C4-2B (cell line): ENCODE measurements around the gene COX7A1.

ENCODE experiments used
- CTCF ChIP-seq: fragments of 450-650 bp; conservative IDR thresholded peaks from 2 replicates; pipeline ENCODE4 v1.5.1; 2017; ENCODE audit warnings: mild to moderate bottlenecking
- ZFX ChIP-seq: fragments of 450-650 bp; IDR thresholded peaks from 2 replicates; pipeline ENCODE4 v1.6.1; 2017

- TF ChIP-seq CTCF = no peak
- no peak for TF ChIP-seq ZFX
These were observed 11.8 kb downstream of the COX7A1 start for GRCh38 chr19:36140304-36141038.
